Heart right ventricle (tissue), 16 donors: ENCODE results near the gene INSRR. TPM values are rescaled to one million over a fixed set of nuclear protein-coding genes. Genes with fewer than 3 reads are reported as not detected.

Experiments
- ATAC-seq, 8 donors: fragments of 200-7000 bp; cut with Tn5 transposase; one replicate each; pipeline ENCODE4 v1.9.1; 2020; ENCODE audit warnings: mild to moderate bottlenecking in 8 of 8, moderate library complexity in 8 of 8, moderate number of reproducible peaks in 1 of 8
- DNase-seq, 2 donors: peaks; one replicate each; pipeline ENCODE4 v3.0.0-alpha.2; 2020
- H3K27ac ChIP-seq, 10 donors: fragments of 200-600 bp; sonication (generic) in 2 of 10; one replicate each; pipeline versions ENCODE4 v1.5.0 to v1.8.0; 2020 to 2022; ENCODE audit warnings: mild to moderate bottlenecking in 3 of 10
- H3K27me3 ChIP-seq, 7 donors: fragments of 200-600 bp; one replicate each; pipeline ENCODE4 v1.8.0; 2021 to 2022; ENCODE audit warnings: mild to moderate bottlenecking in 2 of 7
- H3K36me3 ChIP-seq, 9 donors: fragments of 200-600 bp; sonication (generic) in 1 of 9; one replicate each; pipeline versions ENCODE4 v1.5.0 to v1.8.0; 2020 to 2022; ENCODE audit warnings: mild to moderate bottlenecking in 2 of 9
- H3K4me1 ChIP-seq, 9 donors: fragments of 200-600 bp; sonication (generic) in 1 of 9; one replicate each; pipeline versions ENCODE4 v1.5.0 to v1.8.0; 2020 to 2022; ENCODE audit warnings: mild to moderate bottlenecking in 4 of 9
- H3K4me3 ChIP-seq, 10 donors: fragments of 200-600 bp; sonication (generic) in 2 of 10; one replicate each; pipeline versions ENCODE4 v1.5.0 to v1.8.0; 2020 to 2022; ENCODE audit warnings: mild to moderate bottlenecking in 7 of 10, moderate library complexity in 2 of 10
- H3K9me3 ChIP-seq, 11 donors: fragments of 200-600 bp in 10 of 11; sonication (generic) in 2 of 11; one replicate each; pipeline versions ENCODE4 v1.5.0 to v1.8.0; 2013 to 2022; ENCODE audit warnings: mild to moderate bottlenecking in 2 of 11, control low read depth in 1 of 11, moderate library complexity in 1 of 11
- CTCF ChIP-seq, 9 donors: fragments of 200-600 bp; sonication (generic) in 2 of 9; IDR thresholded peaks; one replicate each; pipeline versions ENCODE4 v1.5.0 to v1.8.0; 2021 to 2022; ENCODE audit warnings: antibody characterized with exemption in 9 of 9, mild to moderate bottlenecking in 5 of 9, moderate library complexity in 1 of 9
- WGBS, 2 donors: extraction: QIAGEN DNeasy Blood & Tissue Kit; methylation state at CpG; one replicate each; pipeline ENCODE4 v1.1.7; 2013; ENCODE audit warnings: inconsistent platforms in 1 of 2; 5-methylcytosine and 5-hydroxymethylcytosine counted together
- intact Hi-C, 10 donors: fragments of 100-400 bp; cut with DNase I; formaldehyde crosslinking; loops; one replicate each; pipeline versions ENCODE4 v1.11.1 to v1.14.2; 2022
- polyA plus RNA-seq, 2 donors: library from polyadenylated mRNA; stranded (reverse); fragments of 200-250 nt; gene quantifications; one replicate each; pipeline ENCODE4 v1.2.3, GENCODE V29; 2013
- total RNA-seq, 10 donors: library from RNA; stranded (reverse); fragmentation: NEBNext Ultra II Directional in 3 of 10; extraction: Animal tissue kit (Norgen Biotek cat#: 25700) in 3 of 10; gene quantifications; one replicate each; pipeline versions ENCODE4 v1.2.1 to v1.2.4, GENCODE V29; 2021 to 2023
- donor health status: Arrhythmogenic right ventricular cardiomyopathy.
- donor health status: ischemic (EF 13 %, LVEDD 7.1; RV severe dilation, severe dysfunction).
- donor health status: healthy with polysubstance abuse.
- donor health status: DM: no; HTN: yes; CAD: no.
- donor health status: DM: no; HTN: no; CAD: no.
- donor health status: ischemic (EF 25% LVEDD 6.9; RV normal size, moderate dysfunction).
- donor health status: ischemic (EF 25% LVEDD 5.7; RV mildly dilated, moderate dysfunction).
- donor health status: healthy.
- donor health status: DM: yes; HTN: yes; CAD: no.
- donor health status: Ischemic cardiomyopathy.
- donor health status: ischemic (EF 35%, LVEDD 5.7; RV mildly dilated, moderate dysfunction).
- donor health status: nonischemic (EF 11% LVEDD 7.7; RV severe dilation, severe dysfunction).
- donor health status: DM: yes; HTN: yes; CAD: no.
- donor health status: PGD.
- donor health status: ischemic (EF 29% LVEDD 5.4; RV normal size, mild dysfunction).
- donor health status: nonischemic (EF 23%, LVEDD 6.1; RV moderate dilation, normal function).

INSRR gene
- total and polyA plus RNA-seq, 12 donors: 0.01 to 0.80 (median 0.07) TPM

- no peak for TF ChIP-seq CTCF (IDR thresholded peaks at IDR 0.05)
- Histone ChIP-seq H3K4me1 (peaks cover 0 to 17% (median 3%) of the 10 kb centered on the region in 9 donors), H3K27ac (no peak overlapping the region), H3K36me3 (no peaks in the 10 kb centered on the region), H3K4me3 (no peak overlapping the region), H3K27me3 (peaks cover 0 to 20% (median 6%) of the 10 kb centered on the region in 7 donors), H3K9me3 (no peaks in the 10 kb centered on the region)
- intact Hi-C loops: loop anchor here in 8 of 10 donors (2.0 to 10.0 kb wide), 4 partner anchors 43 to 189 kb away; partner anchors contain the start of genes ISG20L2 (in 3 of the 8) and METTL25B (in 3 of the 8)
- WGBS, 2 donors: 76 to 79% methylated on average over 7 of the region's 7 CpGs
- ATAC-seq (no peak), DNase-seq (no peak)
These were observed 25.0 kb upstream of the INSRR start for GRCh38 chr1:156883919-156884318.

GRCh38 chr1:156882543-156882942 is 23.6 kb upstream of the INSRR start:
- Histone ChIP-seq H3K4me1 (peaks cover 0 to 17% (median 3%) of the 10 kb centered on the region in 9 donors), H3K27me3 (peaks cover 0 to 26% (median 6%) of the 10 kb centered on the region in 7 donors), H3K27ac (no peak overlapping the region), H3K4me3 (no peak overlapping the region), H3K9me3 (no peaks in the 10 kb centered on the region), H3K36me3 (no peaks in the 10 kb centered on the region)
- TF ChIP-seq CTCF (IDR thresholded peaks at IDR 0.05): no peak
- intact Hi-C loops: loop anchor here in 8 of 10 donors (2.0 to 10.0 kb wide), 4 partner anchors 42 to 188 kb away; partner anchors contain the start of genes ISG20L2 (in 3 of the 8) and METTL25B (in 3 of the 8)
- ATAC-seq (no peak), DNase-seq (no peak)
- 62 to 73% methylated on average over 3 of the region's 3 CpGs for WGBS, 2 donors

GRCh38 chr1:156881663-156882062 is 22.7 kb upstream of the INSRR start:
- 81 to 87% methylated on average over 4 of the region's 4 CpGs for WGBS, 2 donors

DNA sequence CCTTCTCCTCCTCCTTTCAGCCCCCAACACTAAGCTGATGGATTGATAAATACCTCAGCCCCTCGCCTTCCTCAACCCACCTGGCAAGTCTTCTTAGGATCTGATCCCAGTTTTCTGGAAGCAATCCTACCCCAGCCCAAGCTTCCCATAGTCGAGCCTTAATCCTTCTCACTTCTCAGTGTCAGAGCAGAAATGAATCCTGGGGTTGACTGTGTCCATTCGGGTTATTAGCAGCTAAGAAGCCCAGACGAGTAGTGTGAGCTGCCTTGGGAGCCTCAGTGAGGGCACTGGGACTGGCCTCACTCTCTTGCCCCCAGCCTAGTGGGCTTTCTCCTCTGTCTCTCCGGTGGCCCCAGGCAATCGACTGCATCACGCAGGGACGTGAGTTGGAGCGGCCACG is 22.2 kb upstream of the INSRR start:
- intact Hi-C loops: loop anchor here in 7 of 10 donors (10.0 kb wide), 3 partner anchors 46 to 186 kb away; partner anchors contain the start of genes ISG20L2 (in 3 of the 7) and METTL25B (in 3 of the 7)
- no peaks in the 10 kb centered on the region for H3K9me3 ChIP-seq
- WGBS, 2 donors: 75 to 77% methylated on average over 10 of the region's 10 CpGs
- H3K36me3 ChIP-seq: no peaks in the 10 kb centered on the region
- TF ChIP-seq CTCF (IDR thresholded peaks at IDR 0.05): no peak
- peaks cover 0 to 17% (median 3%) of the 10 kb centered on the region in 9 donors for H3K4me1 ChIP-seq
- H3K4me3 ChIP-seq: no peak overlapping the region
- H3K27ac ChIP-seq: no peak overlapping the region
- no peak for DNase-seq
- H3K27me3 ChIP-seq: peaks cover 0 to 38% (median 18%) of the 10 kb centered on the region in 7 donors
- no peak for ATAC-seq

More at GRCh38 chr1:156881663-156882062, 22.7 kb upstream of the INSRR start:
- no peaks in the 10 kb centered on the region for H3K36me3 ChIP-seq
- TF ChIP-seq CTCF (IDR thresholded peaks at IDR 0.05): no peak
- ATAC-seq (no peak), DNase-seq (no peak)
- intact Hi-C loops: loop anchor here in 8 of 10 donors (2.0 to 10.0 kb wide), 4 partner anchors 41 to 187 kb away; partner anchors contain the start of genes ISG20L2 (in 3 of the 8) and METTL25B (in 3 of the 8)
- H3K9me3 ChIP-seq: no peaks in the 10 kb centered on the region
- no peak overlapping the region for H3K4me3 ChIP-seq
- H3K27me3 ChIP-seq: peaks cover 0 to 33% (median 12%) of the 10 kb centered on the region in 7 donors
- no peak overlapping the region for H3K27ac ChIP-seq
- peaks cover 0 to 17% (median 3%) of the 10 kb centered on the region in 9 donors for H3K4me1 ChIP-seq
